HuH-7 (cell line): Measurements from ENCODE around the gene MAN2A2.
A peak's percentile ranks its signal among the peaks of the same experiment; 100 is the strongest.

Experiments used
- DNase-seq: peaks from one replicate; pipeline ENCODE4 v3.0.0; 2011; ENCODE audit warnings: low spot score

MAN2A2 gene

DNA sequence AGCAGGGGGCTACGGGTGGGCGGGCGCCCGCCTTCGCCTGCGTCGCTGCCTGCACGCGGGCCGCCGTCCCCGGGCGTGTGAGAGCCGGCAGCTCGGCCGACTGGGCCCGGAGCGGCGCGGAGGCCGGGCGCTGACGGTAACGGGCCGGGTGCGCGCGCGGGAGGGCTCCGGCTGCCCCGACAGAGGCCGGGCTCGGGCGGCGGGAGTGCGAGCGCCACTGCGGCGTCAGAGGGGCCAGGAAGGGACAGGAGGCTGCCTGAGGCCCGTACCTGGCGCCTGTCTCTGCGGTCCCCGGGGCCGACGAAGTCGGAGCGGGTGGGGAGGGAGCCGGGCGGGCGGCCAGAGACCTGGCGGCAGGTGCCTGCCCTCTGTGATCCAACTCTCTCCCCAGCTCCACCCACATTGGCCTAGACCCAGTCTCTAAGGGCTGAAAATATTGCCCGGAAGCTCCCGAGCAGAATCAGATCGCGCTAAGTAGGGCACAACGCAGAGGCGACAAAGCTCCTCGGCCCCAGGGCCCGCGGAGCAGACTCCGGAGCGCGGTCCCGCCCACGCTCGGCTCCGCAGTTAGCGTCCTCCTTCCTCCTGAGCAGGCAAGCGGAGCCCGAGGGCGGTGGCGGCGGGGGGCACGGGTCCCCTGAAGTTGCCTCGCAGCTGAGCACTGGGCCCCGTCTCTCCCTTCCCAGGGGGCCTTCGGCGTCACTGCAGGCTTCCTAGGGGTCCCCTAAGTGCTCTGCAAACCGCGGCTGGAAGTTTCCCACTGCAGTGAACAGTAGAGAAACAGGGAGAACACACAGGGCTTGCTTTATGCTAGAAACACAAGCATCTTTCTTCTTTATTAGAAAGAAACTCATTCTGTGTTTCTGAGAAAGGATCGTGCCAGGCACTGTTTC, at the start of gene MAN2A2:
TSS of gene MAN2A2 (plus strand) at position 463 of the 893 bp plus-strand sequence. CDS start 906 bp downstream, outside the sequence.
- peak; percentile 79 for DNase-seq

- DNase-seq: no peak
Observed at GRCh38 chr15:90855139-90855538, 48.0 kb upstream of the MAN2A2 start.

- no peak for DNase-seq
Observed at GRCh38 chr15:90857337-90857736, 45.8 kb upstream of the MAN2A2 start.

GRCh38 chr15:90857883-90858443, 45.1 kb upstream of the MAN2A2 start:
- DNase-seq: no peak

DNA sequence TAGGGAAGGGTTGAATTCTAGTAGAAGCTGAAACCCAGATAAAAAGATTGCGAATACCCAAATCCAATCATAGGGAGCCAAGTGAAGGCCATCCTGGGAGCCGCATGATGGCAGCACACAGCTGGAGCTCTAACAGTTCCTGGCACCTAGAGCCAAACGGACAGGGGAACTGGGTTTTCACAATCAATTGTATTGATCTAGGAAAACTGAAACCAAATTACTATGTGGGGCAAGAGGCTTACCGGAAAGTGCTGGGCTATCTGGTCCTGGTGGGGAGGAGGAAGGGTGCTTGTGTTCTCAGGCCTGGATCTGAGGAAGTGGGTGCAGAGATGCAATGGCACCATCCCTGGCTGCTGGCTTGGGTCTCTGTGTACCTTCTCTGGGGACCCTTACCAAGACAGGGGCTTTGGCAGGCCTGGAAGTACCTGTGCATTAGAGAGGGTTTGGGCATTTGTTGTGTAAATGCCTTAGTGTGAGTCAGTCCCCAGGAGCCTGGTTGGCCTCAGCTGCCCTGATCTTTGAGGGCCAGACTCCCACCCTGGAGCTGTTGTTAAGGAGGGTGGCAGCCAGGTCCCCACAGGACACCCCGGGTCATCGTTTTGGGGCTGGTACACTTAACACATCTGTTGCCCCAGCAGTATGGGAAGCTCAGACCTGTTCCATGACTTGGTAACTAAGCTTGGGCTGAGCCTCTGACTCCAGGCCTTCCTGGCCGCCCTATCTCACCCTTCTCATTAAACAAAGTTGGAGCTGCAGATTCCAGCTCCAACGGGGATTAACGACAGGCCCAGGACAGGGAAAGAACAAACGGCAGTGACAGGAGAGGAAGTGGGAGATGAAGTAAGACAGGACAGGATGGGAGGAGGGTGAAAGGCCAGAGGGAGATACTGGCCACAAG, 43.6 kb upstream of the MAN2A2 start:
- DNase-seq: peak; percentile 71

- no peak for DNase-seq
Observed at GRCh38 chr15:90860450-90860849, 42.7 kb upstream of the MAN2A2 start.

- peak; percentile 71 for DNase-seq
Observed at GRCh38 chr15:90860942-90861675, 42.0 kb upstream of the MAN2A2 start.

- no peak for DNase-seq
Observed at GRCh38 chr15:90862487-90862886, 40.6 kb upstream of the MAN2A2 start.

DNA sequence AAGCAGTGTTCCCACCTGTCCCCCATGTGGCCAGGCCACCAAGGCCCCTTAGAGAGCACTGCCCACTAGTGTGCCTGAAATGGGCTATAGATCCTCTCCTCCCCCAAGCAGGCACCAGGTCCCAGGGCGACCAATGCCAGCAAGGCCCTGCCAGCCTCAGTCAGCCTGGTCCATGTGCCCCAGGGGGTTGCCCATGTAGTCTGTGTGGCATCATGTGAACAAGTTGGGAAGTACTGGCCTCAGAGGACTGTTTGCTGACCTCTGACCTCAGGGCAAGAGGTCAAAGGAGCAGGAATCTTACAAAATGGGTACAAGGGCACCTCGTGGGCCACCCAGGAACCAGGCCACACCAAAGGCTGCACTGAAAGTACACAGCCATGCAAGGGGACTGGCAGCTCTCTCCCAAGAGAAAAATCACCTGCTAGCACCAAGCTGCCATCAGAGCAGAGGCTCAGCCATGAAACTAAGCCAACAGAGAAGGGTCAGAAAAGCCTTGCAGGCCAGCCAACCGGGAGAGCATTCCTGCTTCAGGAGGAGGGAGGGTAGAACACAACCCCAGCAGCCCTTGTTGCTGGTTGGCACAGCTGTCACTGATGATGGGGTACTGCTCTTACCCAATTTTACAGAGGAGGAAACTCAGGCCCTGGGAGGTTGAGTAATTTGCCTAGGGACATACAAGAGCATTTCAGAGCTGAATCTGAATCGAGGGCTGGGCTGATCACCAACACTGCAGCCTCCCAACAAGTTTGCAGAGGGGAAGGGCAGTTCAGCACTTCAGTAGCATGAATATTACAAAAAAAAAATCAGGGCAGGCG, 39.9 kb upstream of the MAN2A2 start:
- no peak for DNase-seq

DNA sequence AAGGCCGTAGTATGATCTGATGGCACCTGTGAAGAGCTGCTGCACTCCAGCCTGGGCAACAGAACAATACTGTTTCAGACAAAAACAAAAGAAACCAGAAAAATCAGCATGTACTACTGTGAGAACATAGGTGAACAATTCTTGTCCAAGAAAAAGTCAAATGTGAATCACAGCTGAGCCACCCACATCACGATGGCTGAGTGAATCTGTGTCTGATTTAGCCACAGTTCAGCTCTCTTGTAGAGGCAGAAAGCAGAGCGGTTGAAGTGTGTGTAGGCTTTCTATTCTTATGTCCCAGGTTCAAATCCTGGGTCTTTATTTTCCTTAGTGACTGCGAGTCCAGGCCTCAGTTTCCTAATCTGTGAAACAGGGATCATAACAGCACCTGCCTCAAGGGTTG, 39.1 kb upstream of the MAN2A2 start:
- DNase-seq: no peak

DNA sequence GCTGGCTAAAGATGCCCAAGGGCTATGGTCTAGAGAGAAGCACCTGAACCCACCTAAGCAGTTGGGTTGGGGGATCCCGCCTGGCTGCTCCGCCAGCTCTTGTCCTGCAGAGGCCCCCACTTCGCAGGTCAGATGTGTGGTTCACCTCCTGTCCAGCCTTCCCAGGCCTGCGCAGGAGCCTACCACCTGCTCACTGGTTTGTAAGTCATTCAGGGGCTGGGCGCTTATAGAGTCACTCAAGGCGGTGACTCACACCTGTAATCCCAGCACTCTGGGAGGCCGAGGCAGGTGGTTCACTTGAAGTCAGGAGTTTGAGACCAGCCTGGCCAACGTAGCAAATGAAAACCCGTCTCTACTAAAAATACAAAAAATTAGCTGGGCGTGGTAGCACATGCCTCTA, 38.6 kb upstream of the MAN2A2 start:
- no peak for DNase-seq

GRCh38 chr15:90865702-90866101, 37.4 kb upstream of the MAN2A2 start:
- no peak for DNase-seq

DNA sequence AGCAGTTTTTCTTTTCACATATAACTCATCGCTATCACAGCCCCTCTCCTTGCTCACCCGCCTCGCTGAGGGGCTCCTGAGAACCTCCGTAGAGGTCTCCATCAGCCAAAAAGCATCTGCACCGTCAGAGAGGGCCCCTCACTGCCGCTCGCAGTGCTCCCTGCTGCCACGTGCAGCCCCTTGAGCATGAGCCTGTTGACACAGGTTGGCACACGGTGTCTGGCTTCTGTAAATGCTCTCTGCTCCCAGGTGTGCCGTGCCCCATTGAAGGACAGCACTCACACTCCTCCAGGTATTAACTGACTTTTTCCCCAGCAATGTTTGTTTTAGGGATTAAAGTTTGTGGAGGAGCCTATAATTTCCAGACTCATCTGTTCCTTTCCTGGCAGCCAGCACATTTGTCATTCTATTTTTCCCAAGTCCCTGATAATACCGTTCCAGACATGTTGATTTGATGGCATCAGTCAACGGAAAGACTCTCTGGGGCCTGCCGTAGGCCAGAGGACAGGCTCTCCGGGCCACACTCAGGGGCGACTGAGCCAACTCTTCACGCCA, 36.9 kb upstream of the MAN2A2 start:
- DNase-seq: no peak

DNA sequence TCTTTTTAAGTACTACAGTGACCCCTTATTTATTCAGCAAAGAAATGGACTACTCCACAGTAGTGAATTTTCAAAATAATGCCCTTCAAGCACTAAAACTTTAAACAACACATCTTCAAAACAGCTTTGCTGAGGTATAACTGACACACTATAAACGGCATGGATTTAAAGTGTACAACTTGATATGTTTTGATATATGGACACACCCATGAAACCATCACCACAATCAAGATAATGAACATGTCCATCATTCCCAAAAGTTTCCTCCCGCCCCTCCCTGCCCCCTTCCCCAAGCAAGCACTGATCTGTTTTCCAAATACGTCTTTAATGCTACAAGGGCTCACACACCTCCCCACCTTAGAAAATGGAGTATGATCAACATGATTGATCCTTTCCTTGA, 36.3 kb upstream of the MAN2A2 start:
- DNase-seq: no peak

GRCh38 chr15:90868261-90868689, 34.8 kb upstream of the MAN2A2 start, which contains the start of gene FURIN:
TSS of gene FURIN (plus strand) at chr15:90868588. CDS start at chr15:90875741, 7,153 bp downstream.
- no peak for DNase-seq

DNA sequence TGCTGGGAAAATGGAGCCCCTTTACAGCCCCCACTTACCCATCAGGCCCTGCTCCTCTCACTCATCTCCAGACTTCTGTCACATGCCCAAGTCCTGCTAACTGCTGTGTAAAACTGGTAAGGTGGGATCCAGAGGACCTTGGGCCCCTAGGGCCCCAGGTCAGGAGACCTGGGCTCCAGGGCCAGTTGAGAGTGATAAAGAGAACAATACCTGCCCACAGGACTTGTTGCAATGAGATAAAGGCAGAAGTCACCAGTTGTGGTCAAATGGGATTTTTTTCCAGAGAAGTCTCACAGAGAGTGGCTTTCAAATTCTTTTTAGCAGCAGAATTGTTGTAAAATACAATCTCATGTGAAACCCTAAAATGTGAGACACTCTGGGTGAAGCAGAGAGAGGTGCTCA, 34.0 kb upstream of the MAN2A2 start:
- DNase-seq: no peak

- no peak for DNase-seq
Observed at GRCh38 chr15:90869601-90870353, 33.3 kb upstream of the MAN2A2 start.

DNA sequence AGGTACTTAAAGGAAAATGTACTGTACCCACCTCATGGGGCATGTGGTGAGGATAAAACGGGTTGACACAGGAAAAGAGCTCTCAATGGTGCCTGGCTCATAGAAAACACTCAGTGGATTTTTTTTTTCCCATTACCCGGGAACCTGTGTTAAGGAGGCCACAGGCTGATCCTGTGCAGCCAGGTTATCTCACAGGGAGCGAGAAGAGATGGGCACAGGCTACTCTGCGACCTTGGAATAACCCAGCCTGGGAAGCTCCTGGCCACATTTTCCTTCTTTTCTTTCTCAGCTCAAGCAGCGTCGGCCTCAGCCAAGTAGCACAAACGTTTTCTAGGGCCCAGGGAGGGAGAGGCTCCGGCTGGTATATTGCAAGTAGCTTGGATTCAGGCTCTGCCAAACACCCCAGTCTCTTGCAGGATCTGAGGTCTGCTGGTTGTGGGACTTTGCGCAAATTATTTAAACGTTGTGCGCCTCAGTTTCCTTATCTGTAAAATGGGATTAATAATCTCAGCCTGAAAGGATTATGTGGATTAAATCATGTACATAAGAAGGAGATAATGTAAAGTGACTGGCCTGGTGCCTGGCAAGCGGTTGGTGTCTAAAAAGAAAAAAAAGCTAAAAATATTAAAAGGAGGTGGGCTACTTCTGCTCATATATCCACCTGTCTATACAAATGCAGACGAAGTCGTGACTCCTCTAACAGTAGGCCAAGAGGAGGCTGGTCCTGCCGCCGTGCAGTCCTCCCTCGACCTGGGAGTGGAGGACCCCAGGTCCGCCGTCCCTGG, 32.6 kb upstream of the MAN2A2 start:
- no peak for DNase-seq

DNA sequence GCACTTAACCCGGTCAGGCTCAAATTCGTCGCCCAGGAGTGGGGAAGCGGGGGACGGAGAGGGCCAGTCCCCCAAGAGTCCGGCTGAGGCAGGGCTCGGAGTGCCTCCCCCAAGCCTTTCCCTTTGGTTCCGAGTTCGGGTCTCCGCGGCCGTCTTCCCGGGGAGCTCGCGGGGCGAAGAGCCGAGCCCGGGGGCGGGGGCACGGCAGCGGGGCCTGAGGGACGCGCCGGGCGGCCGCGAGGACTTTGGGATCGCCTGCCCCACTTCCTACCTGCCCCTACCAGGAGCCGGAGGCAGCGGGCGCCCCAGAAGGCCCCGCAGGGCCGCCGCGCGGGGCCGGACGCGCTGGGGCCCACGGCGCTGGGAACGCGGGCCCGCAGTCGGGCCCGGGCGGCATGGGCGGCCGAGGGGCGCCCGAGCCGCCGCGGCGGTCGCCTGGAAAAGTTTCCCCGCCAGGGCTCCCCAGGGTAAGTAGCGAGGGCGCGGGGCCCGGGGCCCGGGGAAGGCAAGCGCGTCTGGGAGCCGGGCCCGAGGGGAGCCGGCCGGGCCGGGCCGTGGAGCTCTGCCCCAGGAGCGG, 31.9 kb upstream of the MAN2A2 start:
- no peak for DNase-seq
